Right atrium auricular region (tissue), 2 donors: ENCODE measurements around the gene TXNRD2. TPM values are rescaled to one million over a fixed set of nuclear protein-coding genes. Genes with fewer than 3 reads are reported as not detected.

ENCODE experiments used
- DNase-seq: peaks from one replicate; pipeline ENCODE4 v3.0.0-alpha.2; 2019; ENCODE audit warnings: low spot score
- H3K27ac ChIP-seq, 2 donors: fragments of 200-600 bp; sonication (generic); 1 replicate in 1 of 2; 2 replicates in 1 of 2; pipeline ENCODE4 v1.5.1; 2016 to 2019
- H3K27me3 ChIP-seq, 2 donors: fragments of 200-600 bp; sonication (generic); one replicate each; pipeline versions ENCODE4 v1.5.1 to v1.6.0; 2017 to 2019
- H3K36me3 ChIP-seq: fragments of 200-600 bp; sonication (generic); one replicate; pipeline ENCODE4 v1.5.1; 2016
- H3K4me1 ChIP-seq, 2 donors: fragments of 200-600 bp; sonication (generic); one replicate each; pipeline versions ENCODE4 v1.5.1 to v1.6.0; 2017 to 2019
- H3K4me3 ChIP-seq, 2 donors: fragments of 200-600 bp; sonication (generic); 1 replicate in 1 of 2; 2 replicates in 1 of 2; pipeline ENCODE4 v1.5.1; 2017 to 2019; ENCODE audit warnings: mild to moderate bottlenecking in 1 of 2, moderate library complexity in 1 of 2
- H3K9me3 ChIP-seq, 2 donors: fragments of 200-600 bp; sonication (generic); one replicate each; pipeline ENCODE4 v1.5.1; 2019
- total RNA-seq, 2 donors: library from RNA; depleted of rRNA; stranded (reverse); fragments of >200 nt; gene quantifications; one replicate each; pipeline ENCODE4 v1.1.0, GENCODE V29; 2016
- TF ChIP-seq, protein P1 (sequence below), 2 donors: fragments of 200-600 bp; sonication (generic); IDR thresholded peaks; one replicate each; pipeline ENCODE4 v1.5.1; 2019; ENCODE audit warnings: antibody characterized with exemption in 2 of 2

Gene TXNRD2
- total RNA-seq, 2 donors from 2014 or later, result 16.2 to 18.4 TPM

DNA sequence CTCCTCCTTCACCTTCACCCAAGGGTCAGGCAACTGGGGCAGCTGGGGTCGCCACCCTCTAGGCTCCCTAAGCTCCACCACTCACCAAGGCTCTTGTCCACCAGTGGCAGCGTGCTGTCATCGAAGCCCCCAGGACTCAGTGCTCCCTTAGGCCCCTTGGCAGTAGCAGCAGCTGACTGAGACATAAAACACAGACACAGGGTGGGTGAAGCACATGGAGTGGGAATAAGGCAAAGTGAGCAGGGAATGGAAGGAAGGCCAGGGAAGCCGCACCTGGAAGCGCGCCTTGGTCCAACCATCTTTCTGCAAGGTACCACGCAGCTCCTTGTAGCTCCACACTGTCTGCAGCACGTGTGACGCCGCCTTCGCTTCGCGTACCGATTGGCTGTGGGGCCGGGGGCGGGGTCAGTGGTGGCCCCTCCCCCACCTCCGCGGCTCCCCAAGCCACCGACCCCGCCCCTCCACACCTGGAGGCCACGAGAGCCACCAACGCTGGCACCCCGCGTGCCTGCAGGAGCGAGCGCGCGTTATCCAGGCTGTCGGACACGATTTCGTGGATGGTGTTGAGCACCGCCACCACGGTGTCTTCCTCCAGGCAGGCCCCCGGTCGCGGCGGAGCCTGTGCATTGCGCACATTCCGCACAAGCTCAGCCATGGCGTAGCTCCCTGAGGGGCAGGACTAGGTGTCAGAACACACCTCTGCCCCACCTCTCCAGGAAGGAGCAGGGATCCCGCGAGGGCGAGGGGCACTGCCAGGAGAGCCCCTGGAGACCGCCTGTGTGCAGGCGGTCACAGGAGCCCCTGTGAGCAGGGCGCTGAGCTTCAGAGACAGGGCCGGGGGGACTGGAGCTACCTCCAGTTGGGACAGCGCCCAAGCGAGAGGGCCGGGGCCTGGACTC lies 31.3 kb upstream of the TXNRD2 start:
- Histone ChIP-seq H3K27me3 (no peaks in the 10 kb centered on the region), H3K4me3 (no peak overlapping the region), H3K9me3 (no peaks in the 10 kb centered on the region), H3K4me1 (peaks cover 0 to 8% of the 10 kb centered on the region in 2 donors), H3K36me3 (peaks cover 40% of the 10 kb centered on the region), H3K27ac (no peak overlapping the region)
- TF ChIP-seq, protein P1, sequence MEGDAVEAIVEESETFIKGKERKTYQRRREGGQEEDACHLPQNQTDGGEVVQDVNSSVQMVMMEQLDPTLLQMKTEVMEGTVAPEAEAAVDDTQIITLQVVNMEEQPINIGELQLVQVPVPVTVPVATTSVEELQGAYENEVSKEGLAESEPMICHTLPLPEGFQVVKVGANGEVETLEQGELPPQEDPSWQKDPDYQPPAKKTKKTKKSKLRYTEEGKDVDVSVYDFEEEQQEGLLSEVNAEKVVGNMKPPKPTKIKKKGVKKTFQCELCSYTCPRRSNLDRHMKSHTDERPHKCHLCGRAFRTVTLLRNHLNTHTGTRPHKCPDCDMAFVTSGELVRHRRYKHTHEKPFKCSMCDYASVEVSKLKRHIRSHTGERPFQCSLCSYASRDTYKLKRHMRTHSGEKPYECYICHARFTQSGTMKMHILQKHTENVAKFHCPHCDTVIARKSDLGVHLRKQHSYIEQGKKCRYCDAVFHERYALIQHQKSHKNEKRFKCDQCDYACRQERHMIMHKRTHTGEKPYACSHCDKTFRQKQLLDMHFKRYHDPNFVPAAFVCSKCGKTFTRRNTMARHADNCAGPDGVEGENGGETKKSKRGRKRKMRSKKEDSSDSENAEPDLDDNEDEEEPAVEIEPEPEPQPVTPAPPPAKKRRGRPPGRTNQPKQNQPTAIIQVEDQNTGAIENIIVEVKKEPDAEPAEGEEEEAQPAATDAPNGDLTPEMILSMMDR (IDR thresholded peaks at IDR 0.05), result no peak
- no peak for DNase-seq

DNA sequence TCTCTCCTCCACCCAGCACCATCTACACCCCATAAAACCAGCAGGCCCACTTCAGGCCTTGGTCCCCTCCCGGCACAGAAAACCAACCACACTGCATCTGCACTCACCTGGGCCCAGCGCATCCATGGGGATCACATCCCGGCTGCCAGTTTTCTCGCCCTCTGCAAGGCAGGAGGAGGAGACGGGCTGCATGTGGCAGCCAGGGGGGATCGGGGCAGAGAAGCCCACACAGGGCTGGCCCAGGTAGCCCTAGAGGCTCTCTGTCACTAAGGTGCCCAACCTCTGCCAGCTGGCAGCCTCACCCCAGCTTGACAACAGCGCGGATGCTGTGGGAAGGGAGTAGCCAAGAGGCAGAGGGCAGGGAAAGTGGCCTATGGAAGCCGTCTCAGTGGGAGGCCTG lies 30.6 kb upstream of the TXNRD2 start:
- no peaks in the 10 kb centered on the region for H3K27me3 ChIP-seq
- TF ChIP-seq, protein P1 (IDR thresholded peaks at IDR 0.05), result no peak
- no peak for DNase-seq
- no peaks in the 10 kb centered on the region for H3K9me3 ChIP-seq
- H3K4me1 ChIP-seq, result peaks cover 0 to 8% of the 10 kb centered on the region in 2 donors
- H3K36me3 ChIP-seq, result peaks cover 43% of the 10 kb centered on the region
- H3K27ac ChIP-seq, result no peak overlapping the region
- no peak overlapping the region for H3K4me3 ChIP-seq

DNA sequence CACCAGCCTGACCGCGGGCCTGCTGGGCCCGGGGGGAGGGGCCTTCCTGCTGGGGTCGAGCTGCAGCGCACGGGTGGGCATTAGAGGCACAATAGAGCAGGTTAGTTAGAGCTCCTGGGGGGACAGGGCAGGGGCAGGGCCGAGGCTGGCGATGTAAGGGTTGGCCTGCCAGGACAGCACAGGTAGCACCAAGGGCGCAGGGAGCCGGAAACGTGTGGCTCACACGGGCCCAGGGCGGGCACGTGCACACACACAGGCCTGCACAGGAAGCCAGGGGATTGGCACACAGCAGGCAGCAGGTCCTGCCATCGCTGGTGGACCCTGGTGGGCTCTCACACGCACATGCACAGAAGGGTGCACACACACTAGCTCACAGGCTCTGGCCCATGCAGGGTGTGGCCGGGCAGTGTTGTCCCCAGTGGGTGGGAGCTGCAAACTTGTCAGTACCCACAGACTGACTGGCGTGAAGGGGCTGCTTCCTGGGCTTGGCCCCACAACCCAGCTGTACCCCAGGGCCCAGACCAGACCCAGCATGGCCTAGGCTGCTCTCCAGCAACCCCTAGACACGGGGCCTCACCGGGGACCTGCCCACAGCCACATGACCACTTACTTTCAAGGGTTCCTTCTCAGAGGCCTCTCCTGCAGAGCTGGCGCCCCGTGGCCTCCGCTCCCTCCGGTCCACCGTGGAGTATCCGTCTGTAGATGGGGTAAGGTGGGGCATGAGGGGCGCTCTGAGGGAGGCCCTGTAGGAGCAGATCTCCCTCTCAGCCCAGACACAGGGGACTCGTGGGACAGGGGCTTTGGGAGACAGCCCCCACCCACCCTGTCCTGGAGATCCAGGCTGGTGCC lies 29.9 kb upstream of the TXNRD2 start:
- H3K4me1 ChIP-seq, result peaks cover 0 to 8% of the 10 kb centered on the region in 2 donors
- no peak overlapping the region for H3K4me3 ChIP-seq
- peaks cover 43% of the 10 kb centered on the region for H3K36me3 ChIP-seq
- H3K9me3 ChIP-seq, result no peaks in the 10 kb centered on the region
- TF ChIP-seq, protein P1 (IDR thresholded peaks at IDR 0.05), result no peak
- DNase-seq, result no peak
- no peak overlapping the region for H3K27ac ChIP-seq
- H3K27me3 ChIP-seq, result no peaks in the 10 kb centered on the region

DNA sequence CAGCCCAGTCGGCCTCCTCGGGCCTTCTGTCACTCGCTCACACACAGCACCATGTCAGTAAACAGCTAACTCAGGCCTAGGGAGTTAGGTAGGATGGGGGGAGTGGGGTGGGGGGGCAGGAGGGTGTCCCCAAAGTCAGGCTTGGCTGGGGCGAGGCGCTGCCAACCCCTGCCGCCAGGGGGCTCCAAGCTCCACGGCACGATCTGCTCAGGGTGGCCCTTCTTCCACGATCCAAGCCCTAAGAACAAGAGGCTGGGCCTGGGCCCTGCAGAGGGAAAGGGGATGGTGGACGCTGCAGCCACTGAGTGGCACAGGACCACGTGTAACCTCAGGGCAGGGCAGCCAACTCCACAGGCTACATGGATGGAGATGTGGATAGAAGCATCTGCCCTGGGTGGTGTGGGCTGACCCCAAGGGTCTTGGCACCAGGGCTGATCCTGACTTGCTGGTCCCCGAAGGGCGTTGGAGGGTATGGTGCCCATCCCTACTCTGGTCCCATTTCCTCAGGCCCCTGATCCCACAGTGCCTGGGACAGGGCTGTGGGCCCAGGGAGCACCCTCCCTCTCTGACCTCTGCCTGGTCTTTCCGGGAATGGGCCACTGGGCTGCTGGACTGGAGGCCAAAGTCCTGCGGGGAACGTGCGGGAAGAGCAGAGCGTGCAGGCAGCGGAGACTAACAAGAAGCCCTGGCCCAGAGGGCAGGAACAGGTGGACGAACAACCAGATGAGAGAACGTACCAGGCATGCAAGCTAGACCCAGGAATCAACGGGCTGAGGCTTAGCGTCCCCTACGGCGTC lies 29.1 kb upstream of the TXNRD2 start:
- TF ChIP-seq, protein P1 (IDR thresholded peaks at IDR 0.05), result peak; percentile 96 to 99
- Histone ChIP-seq H3K4me1 (peaks cover 0 to 8% of the 10 kb centered on the region in 2 donors), H3K36me3 (peaks cover 43% of the 10 kb centered on the region), H3K4me3 (no peak overlapping the region), H3K27ac (peak overlapping the region in 1 of 2 donors; percentile 64), H3K27me3 (no peaks in the 10 kb centered on the region), H3K9me3 (no peaks in the 10 kb centered on the region)
- no peak for DNase-seq

DNA sequence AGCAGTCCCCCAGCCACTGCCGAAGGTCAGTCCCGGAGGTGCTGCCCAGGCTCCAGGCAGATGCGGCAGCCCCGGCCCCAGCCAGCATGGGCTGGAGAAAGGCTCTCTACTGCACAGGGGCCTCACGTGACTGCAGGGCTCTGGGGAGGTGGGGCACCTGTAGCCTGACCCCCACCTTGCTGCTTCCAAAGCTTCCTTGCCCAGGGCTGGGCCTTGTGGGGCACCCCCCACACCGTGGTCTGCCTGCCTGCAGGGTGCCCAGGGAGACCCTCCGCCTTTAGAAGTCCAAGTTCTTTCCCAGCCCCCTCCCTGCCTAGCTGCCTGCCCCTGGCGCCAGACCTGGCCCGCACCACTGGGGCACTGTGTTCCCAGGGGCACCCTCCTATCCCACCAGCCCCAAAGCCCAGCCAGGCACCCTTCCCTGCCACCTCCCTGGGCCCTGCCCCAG lies 28.4 kb upstream of the TXNRD2 start:
- H3K4me3 ChIP-seq, result no peak overlapping the region
- no peaks in the 10 kb centered on the region for H3K27me3 ChIP-seq
- peaks cover 43% of the 10 kb centered on the region for H3K36me3 ChIP-seq
- peaks cover 0 to 8% of the 10 kb centered on the region in 2 donors for H3K4me1 ChIP-seq
- no peak for DNase-seq
- no peaks in the 10 kb centered on the region for H3K9me3 ChIP-seq
- H3K27ac ChIP-seq, result peak overlapping the region in 1 of 2 donors; percentile 64
- TF ChIP-seq, protein P1 (IDR thresholded peaks at IDR 0.05), result no peak
